ENCODE measurements around the gene INPP5F. TPM values are rescaled to one million over a fixed set of nuclear protein-coding genes. Genes with fewer than 3 reads are reported as not detected.

The INPP5F gene
- polyA plus RNA-seq, 1 of the 3 experiments (the other 2 are of a cell fraction), result 7.8 TPM

- TF ChIP-seq TEAD4 (IDR thresholded peaks at IDR 0.05; ENCODE audit: borderline replicate concordance, insufficient read depth) (no peak), NFIC (IDR thresholded peaks at IDR 0.05; ENCODE audit: borderline replicate concordance) (no peak), EP300 (IDR thresholded peaks at IDR 0.05; ENCODE audit: borderline replicate concordance in 1 of 2, low read depth in 1 of 2, low read length in 1 of 2) (no peak), CHD2 (IDR thresholded peaks at IDR 0.05; ENCODE audit: low read length, partially characterized antibody) (no peak), EZH2phosphoT487 (IDR thresholded peaks at IDR 0.05; ENCODE audit: borderline replicate concordance, low read depth) (no peak), PBX3 (IDR thresholded peaks at IDR 0.05) (no peak), JUND (IDR thresholded peaks at IDR 0.05) (no peak), REST (IDR thresholded peaks at IDR 0.05; ENCODE audit: low read depth, low read length) (no peak), MXI1 (IDR thresholded peaks at IDR 0.05; ENCODE audit: low read depth, low read length) (no peak), GABPA (IDR thresholded peaks at IDR 0.05; ENCODE audit: low read depth) (no peak), RXRA (IDR thresholded peaks at IDR 0.05; ENCODE audit: borderline replicate concordance, low read depth) (no peak), USF1 (IDR thresholded peaks at IDR 0.05; ENCODE audit: borderline replicate concordance, low read depth) (no peak), GATA2 (CRISPR knock-in tag; IDR thresholded peaks at IDR 0.05) (no peak), POLR2AphosphoS5 (IDR thresholded peaks at IDR 0.05; ENCODE audit: low read depth, low read length) (no peak), NRF1 (IDR thresholded peaks at IDR 0.05; ENCODE audit: low read depth, low read length) (no peak), FOXJ3 (CRISPR knock-in tag; IDR thresholded peaks at IDR 0.05) (no peak), RAD21 (IDR thresholded peaks at IDR 0.05; ENCODE audit: low read length) (no peak), RCOR1 (IDR thresholded peaks at IDR 0.05; ENCODE audit: low read length) (no peak)
- peaks cover 54% of the 10 kb centered on the region for H4K20me1 ChIP-seq (ENCODE audit: insufficient read depth)
- no peaks in the 10 kb centered on the region for H3K27me3 ChIP-seq (ENCODE audit: insufficient read depth)
- H3K4me3 ChIP-seq (ENCODE audit: low read depth in 2 of 2, low read length in 1 of 2), result no peak overlapping the region
- peaks cover 0 to 5% of the 10 kb centered on the region in 2 experiments; a peak in 1 of 4 replicates for H3K4me1 ChIP-seq (ENCODE audit: control insufficient read depth in 1 of 2, insufficient read depth in 2 of 2, low read depth in 1 of 2, low read length in 1 of 2)
- ChIA-PET CTCF (interaction anchor here (0.7 to 14.5 kb wide), 5 partner anchors 10 to 319 kb away, joined by 3 to 156 read pairs (median 4); partner anchors contain the start of genes INPP5F and MCMBP), POLR2A (interaction anchor here (1.9 kb wide), 1 partner anchor 9 kb away, joined by 5 read pairs; the partner anchor contains the start of gene MCMBP)
- peaks cover 7 to 27% of the 10 kb centered on the region in 2 experiments for H3K36me3 ChIP-seq (replicated peaks in 1 of 2; ENCODE audit: control insufficient read depth in 1 of 2, insufficient read depth in 2 of 2, low read length in 1 of 2)
- H2AFZ ChIP-seq (ENCODE audit: low read depth), result no peak overlapping the region
- H3K79me2 ChIP-seq (ENCODE audit: insufficient read depth), result peaks cover 100% of the 10 kb centered on the region
- no peaks in the 10 kb centered on the region for H3K9me2 ChIP-seq
- no peaks in the 10 kb centered on the region; the same call in 1 of the 2 replicates for H3K9me3 ChIP-seq
- no peak overlapping the region for H3K4me2 ChIP-seq
- 94% methylated on average over 1 of the region's 1 CpG for WGBS (ENCODE audit: low lambda C conversion rate)
- no peak for DNase-seq
- no peak overlapping the region for H3K9ac ChIP-seq
- H3K27ac ChIP-seq (ENCODE audit: low read depth in 2 of 2, low read length in 1 of 2), result no peak overlapping the region
- peaks cover 15% of the 10 kb centered on the region for H3F3A ChIP-seq (replicated peaks; ENCODE audit: insufficient read depth)
Observed at GRCh38 chr10:119862524-119862923, 136.7 kb downstream of the INPP5F start.

All from SK-N-SH (cell line).